HepG2 (cell line): ENCODE results near the gene FASTKD3. TPM values are rescaled to one million over a fixed set of nuclear protein-coding genes. Genes with fewer than 3 reads are reported as not detected.

Source experiments
- ATAC-seq: fragments of 200-7000 bp; cut with Tn5 transposase; 3 replicates; pipeline ENCODE4 v1.9.1; 2020; ENCODE audit warnings: mild to moderate bottlenecking, moderate library complexity
- BruUV-seq: library from RNA; stranded (reverse); fragments of 400-500 nt; replicated peaks from 2 replicates; lab custom pipeline; 2021; lab: Mats Ljungman, UMichigan
- CTCF ChIA-PET: fragments of 300-600 bp; formaldehyde crosslinking; extraction: SDS; loops from one replicate; lab custom pipeline; 2021; ENCODE audit warnings: low total read pairs, inconsistent platforms, low intra/inter-chr PET ratio; lab: Yijun Ruan, JAX
- POLR2A ChIA-PET: fragments of 350-600 bp; sonication (Branson Sonifier 250); formaldehyde crosslinking; loops from one replicate; lab custom pipeline; 2020; ENCODE audit warnings: antibody characterized with exemption, inconsistent platforms; lab: Yijun Ruan, JAX
- DNase-seq: peaks from one replicate; pipeline ENCODE4 v3.0.0-alpha.2; 2015; ENCODE audit warnings: low spot score
- FAIRE-seq: peaks from 3 replicates; lab custom pipeline; 2011; peaks lifted over from hg19 to GRCh38; lab: Jason Lieb, UNC
- H2AFZ ChIP-seq: one replicate; pipeline ENCODE4 v1.6.1; 2011; ENCODE audit warnings: low read length, inconsistent platforms
- H3K27ac ChIP-seq: fragments of 300-600 bp; 3 replicates; pipeline ENCODE4 v1.8.0; 2011; ENCODE audit warnings: mixed run types, mild to moderate bottlenecking, mixed read lengths, low read length, inconsistent platforms; ENCODE audit not compliant: insufficient read depth; ENCODE audit errors: extremely low read length
- H3K27me3 ChIP-seq, 2 experiments: fragments of 200-600 bp in 1 of 2; 2 replicates in 1 of 2; 3 replicates in 1 of 2; pipeline versions ENCODE4 v1.6.0 to v1.8.0; 2011; ENCODE audit warnings: low read length in 2 of 2, mild to moderate bottlenecking in 2 of 2, moderate library complexity in 2 of 2, inconsistent platforms in 1 of 2; ENCODE audit not compliant: insufficient read depth in 2 of 2, control insufficient read depth in 1 of 2
- H3K36me3 ChIP-seq, 2 experiments: fragments of 200-600 bp in 1 of 2; replicated peaks in 1 of 2; 2 replicates in 1 of 2; 3 replicates in 1 of 2; pipeline versions ENCODE4 v1.5.1 to v1.8.0; 2011; ENCODE audit warnings: low read length in 2 of 2, inconsistent platforms in 1 of 2; ENCODE audit not compliant: insufficient read depth in 2 of 2, control insufficient read depth in 1 of 2
- H3K4me1 ChIP-seq: 2 replicates; pipeline ENCODE4 v1.5.1; 2012; ENCODE audit warnings: low read length, inconsistent platforms; ENCODE audit not compliant: insufficient read depth
- H3K4me2 ChIP-seq: 2 replicates; pipeline ENCODE4 v1.6.0; 2011; ENCODE audit warnings: low read depth, low read length, inconsistent platforms
- H3K4me3 ChIP-seq, 3 experiments: fragments of 200-600 bp in 1 of 3; sonication (generic), shearing (Covaris generic) in 1 of 3; replicated peaks in 1 of 3; 2 replicates each; pipeline ENCODE4 v1.5.1; 2011 to 2016; ENCODE audit warnings: low read length in 3 of 3, inconsistent platforms in 2 of 3, low read depth in 2 of 3, mild to moderate bottlenecking in 2 of 3, control low read depth in 1 of 3, mixed read lengths in 1 of 3; ENCODE audit not compliant: insufficient read depth in 1 of 3
- H3K79me2 ChIP-seq: one replicate; pipeline ENCODE4 v1.6.1; 2011; ENCODE audit warnings: low read length, inconsistent platforms; ENCODE audit not compliant: insufficient read depth
- H3K9ac ChIP-seq: 2 replicates; pipeline ENCODE4 v1.6.0; 2011; ENCODE audit warnings: mild to moderate bottlenecking, low read depth, low read length, inconsistent platforms; ENCODE audit not compliant: insufficient read depth
- H3K9me3 ChIP-seq: 2 replicates; pipeline ENCODE4 v1.5.1; 2012; ENCODE audit warnings: mild to moderate bottlenecking, low read length
- H4K20me1 ChIP-seq: 2 replicates; pipeline ENCODE4 v1.6.0; 2011; ENCODE audit warnings: inconsistent platforms, mild to moderate bottlenecking, low read length, moderate library complexity; ENCODE audit not compliant: insufficient read depth
- HMG20B ChIP-seq: conservative IDR thresholded peaks from 2 replicates; pipeline ENCODE4 v1.6.1; 2016; ENCODE audit warnings: missing genetic modification reagents, missing compliant biosample characterization
- KLF12 ChIP-seq: sonication (generic); formaldehyde crosslinking; IDR thresholded peaks from 2 replicates; pipeline ENCODE4 v1.4.0; 2020; ENCODE audit warnings: missing genetic modification reagents, borderline replicate concordance
- KLF16 ChIP-seq, 2 experiments: sonication (generic) in 1 of 2; formaldehyde crosslinking in 1 of 2; IDR thresholded peaks; 2 replicates each; pipeline versions ENCODE4 v1.6.1 to v1.8.0; 2016 to 2023; ENCODE audit warnings: missing genetic modification reagents in 2 of 2, missing compliant biosample characterization in 1 of 2
- MBNL3 ChIP-seq: fragments of 250-450 bp; sonication (Bioruptor Pico); conservative IDR thresholded peaks from 2 replicates; pipeline ENCODE4 v1.8.0; 2022; ENCODE audit warnings: mild to moderate bottlenecking, inconsistent platforms
- MLXIP ChIP-seq: sonication (generic); formaldehyde crosslinking; IDR thresholded peaks from 2 replicates; pipeline ENCODE4 v1.9.0; 2021; ENCODE audit warnings: missing genetic modification reagents, borderline replicate concordance
- PRPF4 ChIP-seq: fragments of 200-400 bp; formaldehyde crosslinking; IDR thresholded peaks from 2 replicates; pipeline ENCODE4 v1.6.1; 2016; ENCODE audit warnings: low read length, low read depth; ENCODE audit not compliant: poor library complexity, severe bottlenecking
- RARA ChIP-seq: IDR thresholded peaks from 2 replicates; pipeline ENCODE4 v1.6.1; 2016; ENCODE audit warnings: missing genetic modification reagents, missing compliant biosample characterization
- SMAD9 ChIP-seq: sonication (generic); formaldehyde crosslinking; IDR thresholded peaks from 2 replicates; pipeline ENCODE4 v1.5.1; 2020; ENCODE audit warnings: mild to moderate bottlenecking, missing genetic modification reagents
- SOX5 ChIP-seq: IDR thresholded peaks from 2 replicates; pipeline ENCODE4 v1.6.1; 2016; ENCODE audit warnings: borderline replicate concordance
- TGIF2 ChIP-seq: IDR thresholded peaks from 2 replicates; pipeline ENCODE4 v1.6.1; 2016; ENCODE audit warnings: control low read depth, missing compliant biosample characterization
- ZNF256 ChIP-seq: sonication (generic); formaldehyde crosslinking; conservative IDR thresholded peaks from 2 replicates; pipeline ENCODE4 v1.4.0; 2020; ENCODE audit warnings: missing genetic modification reagents
- ZNF530 ChIP-seq: sonication (generic); formaldehyde crosslinking; IDR thresholded peaks from 2 replicates; pipeline ENCODE4 v1.5.0; 2020; ENCODE audit warnings: low read depth, mild to moderate bottlenecking, missing genetic modification reagents
- ZNF639 ChIP-seq: conservative IDR thresholded peaks from 2 replicates; pipeline ENCODE4 v1.6.1; 2018; ENCODE audit warnings: missing genetic modification reagents
- ZNF841 ChIP-seq: sonication (generic); formaldehyde crosslinking; IDR thresholded peaks from 2 replicates; pipeline ENCODE4 v1.8.1; 2023; ENCODE audit warnings: missing genetic modification reagents, borderline replicate concordance
- ZSCAN30 ChIP-seq: sonication (generic); formaldehyde crosslinking; IDR thresholded peaks from 2 replicates; pipeline ENCODE4 v1.5.0; 2020; ENCODE audit warnings: mild to moderate bottlenecking, missing genetic modification reagents
- ZSCAN5A ChIP-seq: sonication (generic); formaldehyde crosslinking; IDR thresholded peaks from 2 replicates; pipeline ENCODE4 v1.8.0; 2022; ENCODE audit warnings: mild to moderate bottlenecking, missing genetic modification reagents, borderline replicate concordance
- WGBS: methylation state at CpG from one replicate; pipeline ENCODE4 v1.1.6; 2017; ENCODE audit warnings: low lambda C conversion rate; 5-methylcytosine and 5-hydroxymethylcytosine counted together
- in situ Hi-C: cut with HindIII; loops from 2 replicates; pipeline ENCODE4 v1.10.0; 2017; ENCODE audit warnings: low pct_unique_long_range_greater_than_20kb; ENCODE audit not compliant: extremely low pct_ligation_motif_present
- intact Hi-C: fragments of 100-400 bp; cut with micrococcal nuclease; formaldehyde crosslinking; loops from one replicate; pipeline ENCODE4 v1.10.0; 2022; ENCODE audit not compliant: unreplicated experiment
- polyA plus RNA-seq, 8 experiments: library from polyadenylated mRNA; depleted of rRNA in 3 of 8; stranded (reverse) in 7 of 8; unstranded in 1 of 8; fragments of >200 nt; fragmentation: Illumina TruSeq in 4 of 8; extraction: Trizol in 4 of 8; gene quantifications; 2 replicates each; pipeline versions ENCODE4 v1.2.1 to v1.2.3, GENCODE V29; 2011 to 2016; ENCODE audit warnings: low read depth in 4 of 8, missing spikeins in 1 of 8, mixed read lengths in 1 of 8; ENCODE audit not compliant: insufficient read depth in 1 of 8
- total RNA-seq, 5 experiments: library from RNA; depleted of rRNA; stranded (reverse); fragments of >200 nt; fragmentation: Illumina TruSeq; extraction: Trizol; gene quantifications; 2 replicates each; pipeline ENCODE4 v1.2.3, GENCODE V29; 2016; ENCODE audit warnings: low read depth in 1 of 5

Gene FASTKD3
- total and polyA plus RNA-seq, 2 of the 13 experiments (the other 11 are each of a cell fraction or from before 2014, with no cell fraction given): 6.9 to 17.8 TPM

GRCh38 chr5:7904170-7904569 lies 35.3 kb upstream of the FASTKD3 start (continued):
- TF ChIP-seq MLXIP (no peak), RARA (CRISPR knock-in tag) (no peak), ZSCAN5A (CRISPR knock-in tag) (no peak), TGIF2 (no peak), SMAD9 (CRISPR knock-in tag) (no peak)
- TF ChIP-seq, all 625 proteins: peak for 0

GRCh38 chr5:7902666-7903625 lies 34.1 kb upstream of the FASTKD3 start:
- ChIA-PET POLR2A (no interaction called here), CTCF (no interaction called here)
- H3K4me1 ChIP-seq: no peaks in the 10 kb centered on the region
- no peaks in the 10 kb centered on the region for H3K27me3 ChIP-seq
- WGBS: 95% methylated on average over 8 of the region's 9 CpGs
- BruUV-seq: no TSS peak
- H3K4me2 ChIP-seq: no peak overlapping the region
- H3K79me2 ChIP-seq: no peaks in the 10 kb centered on the region
- no peak overlapping the region for H3K9ac ChIP-seq
- FAIRE-seq (no peak), DNase-seq (no peak), ATAC-seq (peak; percentile 23; the same call in 2 of the 3 replicates)
- no peak overlapping the region for H2AFZ ChIP-seq
- in situ Hi-C loops: no loop called here
- H4K20me1 ChIP-seq: no peaks in the 10 kb centered on the region
- no peak overlapping the region for H3K4me3 ChIP-seq
- peaks cover 8% of the 10 kb centered on the region for H3K9me3 ChIP-seq
- H3K36me3 ChIP-seq: peaks cover 5 to 28% of the 10 kb centered on the region in 2 experiments
- intact Hi-C loops: no loop called here
- no peak overlapping the region for H3K27ac ChIP-seq
- no peak for TF ChIP-seq ZSCAN30 (CRISPR knock-in tag)
- no peak for TF ChIP-seq ZNF639 (CRISPR knock-in tag)
- no peak for TF ChIP-seq ZNF841 (CRISPR knock-in tag)
- TF ChIP-seq MBNL3 (CRISPR knock-in tag): no peak
- TF ChIP-seq PRPF4: no peak
- TF ChIP-seq KLF16 (CRISPR knock-in tag; IDR thresholded peaks at IDR 0.05): no peak
- TF ChIP-seq SOX5: no peak
- no peak for TF ChIP-seq ZNF256
- TF ChIP-seq ZNF530: no peak
- no peak for TF ChIP-seq HMG20B
- TF ChIP-seq KLF12: no peak
